Neural cell (in vitro differentiated cells): ENCODE results near the gene TPRA1. TPM values are rescaled to one million over a fixed set of nuclear protein-coding genes. Genes with fewer than 3 reads are reported as not detected.

Experiments used
- H2AFZ ChIP-seq: fragments of 200-600, 300-800 bp; sonication (generic), shearing (Covaris generic); 2 replicates; pipeline ENCODE4 v1.6.0; 2014; ENCODE audit warnings: low read depth, mild to moderate bottlenecking, antibody characterized with exemption, low read length, moderate library complexity
- H3F3A ChIP-seq: fragments of 200-600 bp; shearing (Covaris generic); 2 replicates; pipeline ENCODE4 v1.6.1; 2016; ENCODE audit warnings: mild to moderate bottlenecking, moderate library complexity, mixed read lengths, antibody characterized with exemption, low read length; ENCODE audit not compliant: insufficient read depth, poor library complexity, severe bottlenecking
- H3K27ac ChIP-seq: fragments of 200-600, 300-800 bp; sonication (generic), shearing (Covaris generic); 2 replicates; pipeline ENCODE4 v1.5.1; 2014; ENCODE audit warnings: mild to moderate bottlenecking, low read length, moderate library complexity
- H3K27me3 ChIP-seq: fragments of 300-800, 200-600 bp; sonication (generic), shearing (Covaris generic); 2 replicates; pipeline ENCODE4 v1.6.0; 2014; ENCODE audit warnings: mild to moderate bottlenecking, low read depth, low read length, moderate library complexity; ENCODE audit not compliant: insufficient read depth
- H3K36me3 ChIP-seq: fragments of 300-800, 200-600 bp; sonication (generic), shearing (Covaris generic); 2 replicates; pipeline ENCODE4 v1.5.1; 2014; ENCODE audit warnings: mild to moderate bottlenecking, antibody characterized with exemption, low read length, moderate library complexity; ENCODE audit not compliant: insufficient read depth
- H3K4me2 ChIP-seq: fragments of 300-800, 200-600 bp; sonication (generic), shearing (Covaris generic); 2 replicates; pipeline ENCODE4 v1.6.0; 2014; ENCODE audit warnings: mild to moderate bottlenecking, low read length
- H3K4me3 ChIP-seq: fragments of 300-800, 200-600 bp; sonication (generic), shearing (Covaris generic); 2 replicates; pipeline ENCODE4 v1.5.1; 2014; ENCODE audit warnings: mild to moderate bottlenecking, low read length, moderate library complexity
- H3K79me2 ChIP-seq: fragments of 200-600 bp; shearing (Covaris generic); replicated peaks from 2 replicates; pipeline ENCODE4 v1.6.0; 2014; ENCODE audit warnings: mild to moderate bottlenecking, low read length, moderate library complexity; ENCODE audit not compliant: insufficient read depth
- H3K9ac ChIP-seq: fragments of 300-800, 200-600 bp; sonication (generic), shearing (Covaris generic); 2 replicates; pipeline ENCODE4 v1.6.1; 2016; ENCODE audit warnings: mild to moderate bottlenecking, low read length, mixed read lengths
- H3K9me2 ChIP-seq: fragments of 200-600 bp; shearing (Covaris generic); 2 replicates; pipeline ENCODE4 v1.6.1; 2016; ENCODE audit warnings: mild to moderate bottlenecking, low read length, mixed read lengths; ENCODE audit not compliant: insufficient read depth
- H3K9me3 ChIP-seq: fragments of 200-600, 300-800 bp; sonication (generic), shearing (Covaris generic); 2 replicates; pipeline ENCODE4 v1.6.1; 2016; ENCODE audit warnings: mild to moderate bottlenecking, mixed run types, low read length, moderate library complexity, mixed read lengths
- H4K20me1 ChIP-seq: fragments of 200-600 bp; shearing (Covaris generic); 2 replicates; pipeline ENCODE4 v1.6.1; 2016; ENCODE audit warnings: mild to moderate bottlenecking, mixed run types; ENCODE audit not compliant: insufficient read depth
- CTCF ChIP-seq: fragments of 450-650 bp; IDR thresholded peaks from 2 replicates; pipeline ENCODE4 v1.5.1; 2014; ENCODE audit warnings: antibody characterized with exemption, mild to moderate bottlenecking, moderate library complexity; ENCODE audit not compliant: poor library complexity, severe bottlenecking
- EP300 ChIP-seq: fragments of 450-650 bp; conservative IDR thresholded peaks from 2 replicates; pipeline ENCODE4 v1.6.1; 2014; ENCODE audit warnings: antibody characterized with exemption, mild to moderate bottlenecking, moderate library complexity; ENCODE audit not compliant: poor library complexity, severe bottlenecking
- EZH2 ChIP-seq: fragments of 200-600, 300-800 bp; shearing (Covaris generic), sonication (generic); IDR thresholded peaks from 2 replicates; pipeline ENCODE4 v1.6.1; 2014; ENCODE audit warnings: antibody characterized with exemption, low read length, borderline replicate concordance, mild to moderate bottlenecking; ENCODE audit not compliant: insufficient read depth, poor library complexity, severe bottlenecking
- MXI1 ChIP-seq: fragments of 450-650 bp; conservative IDR thresholded peaks from 2 replicates; pipeline ENCODE4 v1.6.1; 2014; ENCODE audit warnings: antibody characterized with exemption, mild to moderate bottlenecking; ENCODE audit not compliant: poor library complexity, severe bottlenecking
- POLR2AphosphoS5 ChIP-seq: IDR thresholded peaks from 2 replicates; pipeline ENCODE4 v1.6.1; 2012
- RAD21 ChIP-seq: fragments of 450-650 bp; conservative IDR thresholded peaks from 2 replicates; pipeline ENCODE4 v1.6.1; 2014; ENCODE audit warnings: antibody characterized with exemption, mild to moderate bottlenecking, moderate library complexity
- REST ChIP-seq: IDR thresholded peaks from 2 replicates; pipeline ENCODE4 v1.6.1; 2012; ENCODE audit warnings: borderline replicate concordance
- TAF1 ChIP-seq: IDR thresholded peaks from 2 replicates; pipeline ENCODE4 v1.6.1; 2012; ENCODE audit warnings: low read depth
- polyA plus RNA-seq: library from polyadenylated mRNA; depleted of rRNA; stranded (reverse); fragments of >200 nt; gene quantifications from 2 replicates; pipeline ENCODE4 v1.2.3, GENCODE V29; 2014

TPRA1 gene
- polyA plus RNA-seq, 1 donor from 2014 or later, result 26.5 TPM

- H3K36me3 ChIP-seq, result no peaks in the 10 kb centered on the region
- no peaks in the 10 kb centered on the region for H3K27me3 ChIP-seq
- H3F3A ChIP-seq, result no peaks in the 10 kb centered on the region
- H3K27ac ChIP-seq, result no peak overlapping the region
- no peaks in the 10 kb centered on the region for H4K20me1 ChIP-seq
- H3K9ac ChIP-seq, result no peak overlapping the region
- no peak overlapping the region for H3K4me3 ChIP-seq
- TF ChIP-seq RAD21 (no peak), EP300 (no peak)
- H3K79me2 ChIP-seq, result no peaks in the 10 kb centered on the region
- no peak overlapping the region for H2AFZ ChIP-seq
- H3K9me2 ChIP-seq, result no peaks in the 10 kb centered on the region
- no peaks in the 10 kb centered on the region for H3K9me3 ChIP-seq
- H3K4me2 ChIP-seq, result no peak overlapping the region
Observed at GRCh38 chr3:127616836-127617605, 26.5 kb upstream of the TPRA1 start.

GRCh38 chr3:127615631-127616305 is 25.2 kb upstream of the TPRA1 start:
- Histone ChIP-seq H3K4me2 (no peak overlapping the region), H4K20me1 (no peaks in the 10 kb centered on the region), H3K27me3 (no peaks in the 10 kb centered on the region), H3F3A (no peaks in the 10 kb centered on the region), H3K36me3 (no peaks in the 10 kb centered on the region), H3K9ac (no peak overlapping the region), H3K79me2 (no peaks in the 10 kb centered on the region), H3K27ac (no peak overlapping the region), H3K9me2 (no peaks in the 10 kb centered on the region), H3K4me3 (no peak overlapping the region), H2AFZ (no peak overlapping the region), H3K9me3 (no peaks in the 10 kb centered on the region)
- TF ChIP-seq REST (no peak), EP300 (no peak), MXI1 (no peak), TAF1 (no peak), CTCF (no peak), RAD21 (no peak), EZH2 (no peak), POLR2AphosphoS5 (no peak)
